ENCODE results near the gene NDUFA11.
A peak's percentile ranks its signal among the peaks of the same experiment; 100 is the strongest.

Gene NDUFA11

DNA sequence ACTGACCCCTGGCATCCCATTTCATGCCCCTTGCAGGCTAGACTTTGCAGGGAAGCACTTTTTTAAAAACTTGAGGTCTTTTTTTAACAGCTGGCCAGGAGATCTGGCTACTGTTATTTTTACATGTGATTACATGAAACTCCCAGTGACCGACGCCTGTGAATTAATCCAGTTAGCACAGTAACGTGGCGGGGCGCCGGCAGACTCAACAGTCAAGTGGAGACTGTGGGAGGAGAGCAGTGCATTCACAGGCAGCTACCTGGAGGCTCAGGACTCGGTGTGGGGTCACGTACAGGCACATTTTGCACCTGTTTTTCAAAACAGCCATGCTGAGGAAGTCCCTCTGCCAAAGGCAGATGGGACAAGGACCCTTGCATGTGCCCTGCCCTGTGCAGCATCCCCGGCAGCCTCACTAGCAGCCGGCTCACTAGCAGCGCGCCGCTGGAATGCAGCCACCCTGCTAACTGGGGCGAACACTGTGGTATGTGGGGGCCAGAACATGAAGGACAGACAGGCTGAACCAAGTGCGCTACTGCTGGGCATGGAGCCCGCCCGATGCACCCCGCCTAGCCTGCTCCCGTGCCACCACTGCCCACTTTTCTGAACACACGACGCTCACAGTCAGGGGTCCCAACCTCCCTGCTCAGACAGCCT lies 29.1 kb upstream of the NDUFA11 start:
- Histone ChIP-seq H3K4me3 (ENCODE audit: low read length in 2 of 2) (peak overlapping the region in 1 of 2 donors; percentile 44), H3K36me3 (ENCODE audit: control insufficient read depth in 2 of 2, insufficient read depth in 2 of 2, low read length in 2 of 2) (peaks cover 17 to 19% of the 10 kb centered on the region in 2 donors), H3K9me3 (ENCODE audit: control insufficient read depth in 2 of 2, low read length in 2 of 2) (no peaks in the 10 kb centered on the region), H3K9ac (ENCODE audit: low read length in 2 of 2) (no peak overlapping the region), H3K27ac (ENCODE audit: low read length) (peak overlapping the region; percentile 66), H3K4me1 (ENCODE audit: control insufficient read depth, insufficient read depth, low read length) (peaks cover 87% of the 10 kb centered on the region), H3K27me3 (ENCODE audit: control insufficient read depth in 1 of 2, insufficient read depth in 2 of 2, low read length in 2 of 2) (no peaks in the 10 kb centered on the region)

DNA sequence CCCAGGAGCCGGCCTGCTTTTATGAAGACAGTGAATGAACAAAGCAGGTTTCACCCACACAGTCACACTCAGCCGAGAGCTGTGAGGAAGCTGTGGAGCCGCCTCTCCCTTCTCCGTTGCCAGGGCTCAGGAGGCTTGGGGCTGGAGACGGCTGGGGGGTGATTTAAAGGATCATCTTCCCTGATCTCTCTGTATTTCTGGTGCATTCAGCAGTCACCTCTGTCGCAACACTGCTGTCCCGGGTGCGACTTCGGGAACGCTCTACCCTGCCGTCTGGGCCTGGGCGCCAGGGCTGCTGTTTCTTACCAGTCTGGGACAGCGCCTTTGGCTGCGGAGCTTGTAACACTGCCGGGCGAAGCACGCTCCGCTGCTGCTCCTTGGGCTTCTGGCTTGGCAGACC lies 28.6 kb upstream of the NDUFA11 start:
- H3K27ac ChIP-seq (ENCODE audit: low read length) = peak overlapping the region; percentile 66

DNA sequence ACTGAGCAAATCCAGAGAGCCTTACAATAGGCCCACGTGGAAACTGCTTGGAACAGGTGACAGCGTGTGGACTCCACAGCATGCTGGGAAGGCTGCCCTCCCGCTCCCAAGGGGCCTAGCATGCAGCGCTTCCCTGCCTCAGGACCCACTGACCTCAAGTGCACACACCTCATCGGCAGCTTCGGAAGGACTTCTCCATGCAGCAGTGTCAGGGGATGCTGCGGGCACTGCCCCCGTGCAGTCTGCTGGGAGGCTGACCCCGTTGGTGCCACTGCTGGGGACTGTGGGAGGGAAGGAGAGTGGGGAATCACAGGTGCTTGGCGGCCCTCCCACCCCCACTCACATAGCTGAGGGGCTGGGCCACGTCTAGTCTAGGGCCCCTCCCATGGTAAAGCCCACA lies 27.7 kb upstream of the NDUFA11 start:
- H3K27me3 ChIP-seq (ENCODE audit: control insufficient read depth in 1 of 2, insufficient read depth in 2 of 2, low read length in 2 of 2) = no peaks in the 10 kb centered on the region
- H3K27ac ChIP-seq (ENCODE audit: low read length) = peak overlapping the region; percentile 67
- H3K36me3 ChIP-seq (ENCODE audit: control insufficient read depth in 2 of 2, insufficient read depth in 2 of 2, low read length in 2 of 2) = peaks cover 16 to 21% of the 10 kb centered on the region in 2 donors
- no peak overlapping the region for H3K4me3 ChIP-seq (ENCODE audit: low read length in 2 of 2)
- H3K9ac ChIP-seq (ENCODE audit: low read length in 2 of 2) = no peak overlapping the region
- peaks cover 96% of the 10 kb centered on the region for H3K4me1 ChIP-seq (ENCODE audit: control insufficient read depth, insufficient read depth, low read length)
- no peaks in the 10 kb centered on the region for H3K9me3 ChIP-seq (ENCODE audit: control insufficient read depth in 2 of 2, low read length in 2 of 2)

More for the DNA sequence above, 28.6 kb upstream of the NDUFA11 start:
- Histone ChIP-seq H3K9ac (ENCODE audit: low read length in 2 of 2) (no peak overlapping the region), H3K4me3 (ENCODE audit: low read length in 2 of 2) (no peak overlapping the region), H3K4me1 (ENCODE audit: control insufficient read depth, insufficient read depth, low read length) (peaks cover 92% of the 10 kb centered on the region), H3K27me3 (ENCODE audit: control insufficient read depth in 1 of 2, insufficient read depth in 2 of 2, low read length in 2 of 2) (no peaks in the 10 kb centered on the region), H3K9me3 (ENCODE audit: control insufficient read depth in 2 of 2, low read length in 2 of 2) (no peaks in the 10 kb centered on the region), H3K36me3 (ENCODE audit: control insufficient read depth in 2 of 2, insufficient read depth in 2 of 2, low read length in 2 of 2) (peaks cover 19 to 21% of the 10 kb centered on the region in 2 donors)

DNA sequence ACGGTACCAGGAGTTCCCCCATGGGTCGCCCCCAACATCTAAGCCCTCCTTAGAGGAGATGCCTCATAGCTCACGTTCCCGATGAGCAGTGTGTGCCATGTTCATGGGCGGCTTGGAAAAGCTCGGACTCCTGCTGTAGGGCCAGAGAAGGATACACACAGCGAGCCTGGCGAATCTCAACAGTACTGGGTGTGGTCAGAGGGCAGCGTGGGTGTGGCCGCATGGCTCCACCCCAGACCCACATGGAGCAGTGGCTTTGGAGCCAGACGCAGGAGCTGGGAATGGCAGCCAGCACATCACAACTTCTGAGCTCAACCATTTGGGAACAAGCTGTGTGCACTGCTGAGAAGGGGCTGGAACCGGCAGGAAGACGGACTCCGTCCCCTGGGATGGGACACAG lies 26.0 kb upstream of the NDUFA11 start:
- H3K27me3 ChIP-seq (ENCODE audit: control insufficient read depth in 1 of 2, insufficient read depth in 2 of 2, low read length in 2 of 2) = no peaks in the 10 kb centered on the region
- no peak overlapping the region for H3K4me3 ChIP-seq (ENCODE audit: low read length in 2 of 2)
- peaks cover 25 to 29% of the 10 kb centered on the region in 2 donors for H3K36me3 ChIP-seq (ENCODE audit: control insufficient read depth in 2 of 2, insufficient read depth in 2 of 2, low read length in 2 of 2)
- no peaks in the 10 kb centered on the region for H3K9me3 ChIP-seq (ENCODE audit: control insufficient read depth in 2 of 2, low read length in 2 of 2)
- peak overlapping the region; percentile 83 for H3K27ac ChIP-seq (ENCODE audit: low read length)
- H3K9ac ChIP-seq (ENCODE audit: low read length in 2 of 2) = no peak overlapping the region
- peaks cover 93% of the 10 kb centered on the region for H3K4me1 ChIP-seq (ENCODE audit: control insufficient read depth, insufficient read depth, low read length)

DNA sequence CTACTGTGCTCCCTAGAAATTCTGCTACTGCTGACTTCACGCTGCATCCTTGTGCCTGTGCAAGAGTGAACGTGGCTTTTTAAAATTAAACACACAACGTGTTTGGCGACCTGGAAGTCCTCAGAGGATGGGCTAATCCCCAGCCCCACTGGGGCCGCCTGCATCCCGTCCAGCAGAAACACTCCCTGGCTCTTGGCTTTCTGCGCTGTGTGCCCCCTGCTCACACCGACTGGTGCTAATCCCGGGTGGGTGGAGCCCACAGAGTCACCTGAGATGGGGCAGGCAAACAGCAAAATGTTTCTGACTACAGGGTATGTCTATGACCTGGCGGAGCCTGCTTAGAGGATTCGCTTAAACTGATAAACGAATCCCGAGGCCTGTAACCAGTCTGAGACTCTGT lies 25.6 kb upstream of the NDUFA11 start:
- H3K4me3 ChIP-seq (ENCODE audit: low read length in 2 of 2) = no peak overlapping the region
- peaks cover 29 to 32% of the 10 kb centered on the region in 2 donors for H3K36me3 ChIP-seq (ENCODE audit: control insufficient read depth in 2 of 2, insufficient read depth in 2 of 2, low read length in 2 of 2)
- no peak overlapping the region for H3K9ac ChIP-seq (ENCODE audit: low read length in 2 of 2)
- H3K27ac ChIP-seq (ENCODE audit: low read length) = peak overlapping the region; percentile 83
- peaks cover 89% of the 10 kb centered on the region for H3K4me1 ChIP-seq (ENCODE audit: control insufficient read depth, insufficient read depth, low read length)
- no peaks in the 10 kb centered on the region for H3K27me3 ChIP-seq (ENCODE audit: control insufficient read depth in 1 of 2, insufficient read depth in 2 of 2, low read length in 2 of 2)
- H3K9me3 ChIP-seq (ENCODE audit: control insufficient read depth in 2 of 2, low read length in 2 of 2) = no peaks in the 10 kb centered on the region

DNA sequence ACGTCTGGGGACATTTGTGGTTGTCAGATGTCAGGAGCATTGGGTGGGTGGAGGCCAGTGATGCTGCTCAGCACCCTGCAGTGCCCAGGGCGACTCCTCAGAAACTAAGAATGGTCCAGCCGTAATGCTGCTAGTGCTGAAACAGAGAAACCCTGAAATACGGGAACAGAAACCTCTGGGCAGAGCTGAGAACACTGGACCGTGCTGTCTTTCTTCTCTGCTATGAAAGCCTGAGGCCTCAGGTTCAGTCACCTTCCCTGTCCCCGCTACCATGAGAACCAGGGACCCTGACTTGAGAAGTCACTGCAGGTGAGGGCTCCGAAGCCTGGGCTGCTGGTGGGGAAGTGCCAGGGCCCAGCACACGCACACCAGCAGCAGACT lies 23.8 kb upstream of the NDUFA11 start:
- Histone ChIP-seq H3K27ac (ENCODE audit: low read length) (peak overlapping the region; percentile 83), H3K27me3 (ENCODE audit: control insufficient read depth in 1 of 2, insufficient read depth in 2 of 2, low read length in 2 of 2) (no peaks in the 10 kb centered on the region), H3K4me3 (ENCODE audit: low read length in 2 of 2) (peak overlapping the region in 1 of 2 donors; percentile 21), H3K36me3 (ENCODE audit: control insufficient read depth in 2 of 2, insufficient read depth in 2 of 2, low read length in 2 of 2) (peaks cover 43% of the 10 kb centered on the region in 2 donors), H3K4me1 (ENCODE audit: control insufficient read depth, insufficient read depth, low read length) (peaks cover 71% of the 10 kb centered on the region), H3K9ac (ENCODE audit: low read length in 2 of 2) (peak overlapping the region; percentile 19 to 36), H3K9me3 (ENCODE audit: control insufficient read depth in 2 of 2, low read length in 2 of 2) (no peaks in the 10 kb centered on the region)

DNA sequence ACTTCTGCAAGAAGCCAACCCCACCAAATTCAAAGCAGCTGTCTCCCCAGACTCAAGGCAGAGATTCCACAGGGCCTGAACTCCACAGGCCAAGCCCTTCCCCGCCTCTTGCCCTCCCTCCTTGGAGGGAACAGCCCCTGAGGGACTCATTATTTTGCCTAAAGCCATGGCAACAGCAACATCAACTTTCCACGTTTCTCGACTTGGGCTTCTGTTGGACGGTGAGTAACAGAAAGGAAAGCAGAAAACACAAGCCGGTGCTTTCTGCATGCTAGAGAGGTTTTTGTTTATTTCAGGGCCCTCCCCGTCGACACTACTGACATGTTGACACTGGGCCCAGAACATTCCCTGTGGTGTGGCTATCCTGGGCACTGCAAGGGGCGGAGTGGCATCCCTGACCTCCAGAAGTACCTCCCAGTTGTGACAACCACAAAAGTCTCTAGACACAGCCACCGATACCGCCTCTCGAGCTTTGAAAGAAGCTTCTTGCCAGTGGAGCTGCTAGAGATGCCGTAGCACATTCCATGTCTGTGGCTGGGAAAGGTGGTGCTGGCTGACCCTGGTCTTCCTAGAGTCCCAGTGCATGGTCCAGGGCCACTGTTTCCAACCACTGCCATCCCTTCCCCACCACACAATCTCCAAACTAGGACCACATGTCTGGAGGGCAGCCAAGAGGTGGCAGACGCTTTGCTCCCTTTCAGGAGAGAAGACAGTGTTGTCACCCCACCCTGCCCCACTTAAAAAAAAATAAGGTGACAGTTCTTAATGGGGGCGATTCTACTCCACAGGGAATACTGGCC lies 23.3 kb upstream of the NDUFA11 start:
- Histone ChIP-seq H3K27ac (ENCODE audit: low read length) (peak overlapping the region; percentile 83), H3K4me1 (ENCODE audit: control insufficient read depth, insufficient read depth, low read length) (peaks cover 65% of the 10 kb centered on the region), H3K4me3 (ENCODE audit: low read length in 2 of 2) (peak overlapping the region; percentile 21 to 52), H3K9me3 (ENCODE audit: control insufficient read depth in 2 of 2, low read length in 2 of 2) (no peaks in the 10 kb centered on the region), H3K9ac (ENCODE audit: low read length in 2 of 2) (peak overlapping the region in 1 of 2 donors; percentile 19), H3K27me3 (ENCODE audit: control insufficient read depth in 1 of 2, insufficient read depth in 2 of 2, low read length in 2 of 2) (no peaks in the 10 kb centered on the region), H3K36me3 (ENCODE audit: control insufficient read depth in 2 of 2, insufficient read depth in 2 of 2, low read length in 2 of 2) (peaks cover 49% of the 10 kb centered on the region in 2 donors)

DNA sequence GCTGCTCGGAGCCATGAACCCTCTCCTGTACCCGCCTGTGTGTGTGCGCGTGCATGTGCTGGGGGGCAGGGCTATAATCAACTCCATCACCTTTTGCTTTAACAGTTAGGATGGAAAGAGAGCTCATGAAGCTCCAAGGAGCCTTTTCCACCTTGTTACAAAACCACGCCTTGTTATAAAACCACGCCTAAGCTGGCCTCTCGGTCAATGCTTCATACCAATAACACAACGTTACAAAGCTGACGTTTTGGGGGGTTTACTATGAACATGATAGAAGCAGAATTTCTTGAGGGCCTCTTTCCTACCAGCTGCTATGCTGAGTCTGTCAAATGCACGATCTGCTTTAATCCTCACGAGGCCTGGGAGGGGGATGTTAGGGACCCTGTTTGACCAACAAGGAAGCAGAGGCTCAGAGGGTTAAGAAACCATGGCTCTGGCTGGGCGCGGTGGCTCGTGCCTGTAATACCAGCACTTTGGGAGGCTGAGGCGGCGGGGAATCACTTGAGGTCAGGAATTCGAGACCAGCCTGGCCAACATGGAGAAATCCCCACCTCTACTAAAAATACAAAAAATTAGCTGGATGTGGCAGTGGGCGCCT lies 22.3 kb upstream of the NDUFA11 start:
- H3K9me3 ChIP-seq (ENCODE audit: control insufficient read depth in 2 of 2, low read length in 2 of 2) = no peaks in the 10 kb centered on the region
- H3K27ac ChIP-seq (ENCODE audit: low read length) = peak overlapping the region; percentile 83
- H3K9ac ChIP-seq (ENCODE audit: low read length in 2 of 2) = peak overlapping the region; percentile 5 to 13
- peaks cover 56% of the 10 kb centered on the region for H3K4me1 ChIP-seq (ENCODE audit: control insufficient read depth, insufficient read depth, low read length)
- H3K4me3 ChIP-seq (ENCODE audit: low read length in 2 of 2) = peak overlapping the region in 1 of 2 donors; percentile 29
- no peaks in the 10 kb centered on the region for H3K27me3 ChIP-seq (ENCODE audit: control insufficient read depth in 1 of 2, insufficient read depth in 2 of 2, low read length in 2 of 2)
- H3K36me3 ChIP-seq (ENCODE audit: control insufficient read depth in 2 of 2, insufficient read depth in 2 of 2, low read length in 2 of 2) = peaks cover 49 to 58% of the 10 kb centered on the region in 2 donors

DNA sequence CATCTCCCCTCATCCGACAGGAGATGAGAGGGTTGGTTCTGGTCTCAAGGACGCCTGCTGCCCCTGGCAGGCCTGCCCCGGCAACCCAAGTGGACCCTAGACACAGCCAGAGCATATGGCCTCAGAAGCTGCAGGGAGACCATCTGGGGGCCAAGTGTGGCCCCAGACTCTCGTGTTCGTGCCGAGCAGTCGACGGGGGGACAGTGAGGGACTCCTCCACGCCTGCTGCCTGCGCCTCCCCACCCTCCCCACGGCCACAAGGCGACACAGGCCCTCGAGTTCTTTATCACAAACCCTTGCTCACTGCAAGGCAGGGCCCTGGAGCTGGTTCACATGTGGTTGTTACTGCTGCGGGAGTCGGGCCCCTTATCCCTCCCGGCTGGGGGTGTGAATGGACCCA lies 19.8 kb upstream of the NDUFA11 start:
- Histone ChIP-seq H3K9ac (ENCODE audit: low read length in 2 of 2) (no peak overlapping the region), H3K27ac (ENCODE audit: low read length) (no peak overlapping the region), H3K36me3 (ENCODE audit: control insufficient read depth in 2 of 2, insufficient read depth in 2 of 2, low read length in 2 of 2) (peaks cover 55 to 65% of the 10 kb centered on the region in 2 donors), H3K27me3 (ENCODE audit: control insufficient read depth in 1 of 2, insufficient read depth in 2 of 2, low read length in 2 of 2) (no peaks in the 10 kb centered on the region), H3K4me1 (ENCODE audit: control insufficient read depth, insufficient read depth, low read length) (peaks cover 34% of the 10 kb centered on the region), H3K9me3 (ENCODE audit: control insufficient read depth in 2 of 2, low read length in 2 of 2) (no peaks in the 10 kb centered on the region), H3K4me3 (ENCODE audit: low read length in 2 of 2) (no peak overlapping the region)

DNA sequence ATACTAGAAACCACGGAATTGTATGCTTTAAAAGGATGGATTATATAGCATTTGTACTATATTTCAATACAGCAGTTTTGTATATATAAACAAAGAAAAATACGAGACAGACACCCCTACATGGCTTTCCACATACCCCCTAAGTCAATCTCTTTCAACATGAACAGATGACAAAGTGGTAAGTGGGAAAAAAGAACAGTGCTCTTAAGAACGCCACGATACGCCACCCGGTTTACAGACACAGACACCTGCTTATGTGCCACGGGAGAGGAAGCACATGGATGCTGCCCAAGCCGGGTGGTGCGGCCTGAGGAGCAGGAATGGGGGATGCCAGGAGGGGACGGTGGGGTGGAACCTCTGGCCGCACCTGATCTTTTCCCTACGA lies 18.6 kb upstream of the NDUFA11 start:
- no peak overlapping the region for H3K4me3 ChIP-seq (ENCODE audit: low read length in 2 of 2)
- no peaks in the 10 kb centered on the region for H3K27me3 ChIP-seq (ENCODE audit: control insufficient read depth in 1 of 2, insufficient read depth in 2 of 2, low read length in 2 of 2)
- H3K36me3 ChIP-seq (ENCODE audit: control insufficient read depth in 2 of 2, insufficient read depth in 2 of 2, low read length in 2 of 2) = peaks cover 60 to 70% of the 10 kb centered on the region in 2 donors
- H3K9ac ChIP-seq (ENCODE audit: low read length in 2 of 2) = no peak overlapping the region
- H3K27ac ChIP-seq (ENCODE audit: low read length) = no peak overlapping the region
- peaks cover 22% of the 10 kb centered on the region for H3K4me1 ChIP-seq (ENCODE audit: control insufficient read depth, insufficient read depth, low read length)
- no peaks in the 10 kb centered on the region for H3K9me3 ChIP-seq (ENCODE audit: control insufficient read depth in 2 of 2, low read length in 2 of 2)

All from stomach smooth muscle (tissue), 2 donors.